ENCODE measurements around the gene RGPD8. TPM values are rescaled to one million over a fixed set of nuclear protein-coding genes. Genes with fewer than 3 reads are reported as not detected.

Gene RGPD8
- total RNA-seq, 4 donors from 2014 or later, result 3.8 to 11.2 (median 8.1) TPM

- in situ Hi-C loops (cut with MboI; ENCODE audit: low sequenced_read_pairs in 4 of 4), result loop anchor here in 1 of 4 donors (10.0 kb wide), 1 partner anchor 58 kb away; no protein-coding TSS in a partner anchor
Observed at GRCh38 chr2:112322919-112323318, 110.5 kb downstream of the RGPD8 start.

GRCh38 chr2:112321375-112322320 lies 111.8 kb downstream of the RGPD8 start:
- in situ Hi-C loops (cut with MboI; ENCODE audit: low sequenced_read_pairs in 4 of 4), result loop anchor here in 1 of 4 donors (10.0 kb wide), 1 partner anchor 57 kb away; no protein-coding TSS in a partner anchor
- H3K4me1 ChIP-seq, result no peaks in the 10 kb centered on the region
- peaks cover 0 to 45% of the 10 kb centered on the region in 2 donors for H3K36me3 ChIP-seq

More at GRCh38 chr2:112322919-112323318, 110.5 kb downstream of the RGPD8 start:
- no peaks in the 10 kb centered on the region for H3K9me3 ChIP-seq
- ATAC-seq (no peak), DNase-seq (no peak)
- no peaks in the 10 kb centered on the region for H3K4me1 ChIP-seq
- no peak overlapping the region for H3K27ac ChIP-seq
- H3K27me3 ChIP-seq, result no peaks in the 10 kb centered on the region
- TF ChIP-seq CTCF (IDR thresholded peaks at IDR 0.05 in 4 of 5, conservative IDR thresholded peaks at IDR 0.05 in 1 of 5) (no peak), POLR2A (IDR thresholded peaks at IDR 0.05) (no peak)
- H3K36me3 ChIP-seq, result peaks cover 4 to 49% of the 10 kb centered on the region in 2 donors
- no peak overlapping the region for H3K4me3 ChIP-seq
- intact Hi-C loops (cut with DNase I; ENCODE audit: low total_unique reads), result no loop called here

More at GRCh38 chr2:112321375-112322320, 111.8 kb downstream of the RGPD8 start:
- no peak for ATAC-seq
- H3K27me3 ChIP-seq, result no peaks in the 10 kb centered on the region
- no peaks in the 10 kb centered on the region for H3K9me3 ChIP-seq
- H3K4me3 ChIP-seq, result no peak overlapping the region
- intact Hi-C loops (cut with DNase I; ENCODE audit: low total_unique reads), result no loop called here
- no peak for DNase-seq
- H3K27ac ChIP-seq, result no peak overlapping the region
- no peak for TF ChIP-seq CTCF (IDR thresholded peaks at IDR 0.05 in 4 of 5, conservative IDR thresholded peaks at IDR 0.05 in 1 of 5)

Other genes starting within 250 kb of the RGPD8 start
- gene ZC3H8, start 178.6 kb downstream of the RGPD8 start, total RNA-seq, result 10 to 100 TPM in 1 of 4 donors, 1 to 10 TPM in 3; 5.7 to 13.6 (median 8.0) TPM
- 10 to 100 TPM in 2 of 4 donors, 1 to 10 TPM in 2; 6.3 to 15.1 (median 9.9) TPM for gene ZC3H6, start 158.0 kb downstream of the RGPD8 start, total RNA-seq
- 10 to 100 TPM; 33.0 to 61.0 (median 46.5) TPM for gene TTL, start 48.5 kb upstream of the RGPD8 start, total RNA-seq
- 10 to 100 TPM; 13.0 to 18.1 (median 13.3) TPM for gene POLR1B, start 108.8 kb upstream of the RGPD8 start, total RNA-seq
- gene CHCHD5, start 151.0 kb upstream of the RGPD8 start, total RNA-seq, result 10 to 100 TPM; 13.2 to 26.6 (median 24.1) TPM
- gene SLC20A1, start 212.3 kb upstream of the RGPD8 start, total RNA-seq, result 10 to 100 TPM in 1 of 4 donors, 1 to 10 TPM in 3; 6.9 to 85.7 (median 9.2) TPM